GM23338 (cell line): ENCODE results near the gene ACOD1.

Experiments used
- EZH2 ChIP-seq: fragments of 200-600 bp; sonication (generic); IDR thresholded peaks from one replicate; pipeline ENCODE4 v1.8.0; 2017; ENCODE audit warnings: antibody characterized with exemption, mild to moderate bottlenecking, low read depth; ENCODE audit not compliant: unreplicated experiment
- EZH2phosphoT487 ChIP-seq: fragments of 200-600 bp; sonication (generic); IDR thresholded peaks from one replicate; pipeline ENCODE4 v1.8.1; 2018; ENCODE audit warnings: antibody characterized with exemption; ENCODE audit not compliant: unreplicated experiment
- POLR2AphosphoS5 ChIP-seq: IDR thresholded peaks from 2 replicates; pipeline ENCODE4 v1.6.1; 2016; ENCODE audit warnings: antibody characterized with exemption, low read depth
- TF ChIP-seq, protein P1 (sequence below), 2 experiments: fragments of 200-600 bp in 1 of 2; sonication (generic) in 1 of 2; conservative IDR thresholded peaks; 2 replicates each; pipeline versions ENCODE4 v1.5.1 to v1.6.1; 2016 to 2017; ENCODE audit warnings: antibody characterized with exemption in 2 of 2, low read depth in 2 of 2, mild to moderate bottlenecking in 2 of 2, moderate library complexity in 1 of 2
- TF ChIP-seq, protein P2 (sequence below): IDR thresholded peaks from 2 replicates; pipeline ENCODE4 v1.6.1; 2016; ENCODE audit warnings: antibody characterized with exemption
- TF ChIP-seq, protein P3 (sequence below): fragments of 250-450 bp; sonication (Bioruptor Pico); IDR thresholded peaks from 2 replicates; pipeline ENCODE4 v1.5.0; 2020; ENCODE audit warnings: mild to moderate bottlenecking, moderate library complexity

DNA sequence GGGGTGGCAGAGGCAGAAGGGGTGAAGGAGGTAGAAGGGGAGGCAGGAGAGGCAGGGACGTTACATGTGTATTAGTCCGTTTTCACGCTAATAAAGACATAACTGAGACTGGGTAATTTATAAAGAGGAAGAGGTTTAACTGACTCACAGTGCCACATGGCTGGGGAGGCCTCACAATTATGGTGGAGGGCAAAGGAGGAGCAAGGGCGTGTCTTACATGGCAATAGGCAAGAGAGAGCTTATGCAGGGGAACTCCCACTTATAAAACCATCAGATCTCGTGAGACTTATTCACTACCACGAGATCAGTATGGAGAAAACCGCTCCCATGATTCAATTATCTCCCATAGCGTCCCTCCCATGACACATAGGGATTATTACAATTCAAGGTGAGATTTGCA is 19.0 kb upstream of the ACOD1 start:
- TF ChIP-seq, protein P1, sequence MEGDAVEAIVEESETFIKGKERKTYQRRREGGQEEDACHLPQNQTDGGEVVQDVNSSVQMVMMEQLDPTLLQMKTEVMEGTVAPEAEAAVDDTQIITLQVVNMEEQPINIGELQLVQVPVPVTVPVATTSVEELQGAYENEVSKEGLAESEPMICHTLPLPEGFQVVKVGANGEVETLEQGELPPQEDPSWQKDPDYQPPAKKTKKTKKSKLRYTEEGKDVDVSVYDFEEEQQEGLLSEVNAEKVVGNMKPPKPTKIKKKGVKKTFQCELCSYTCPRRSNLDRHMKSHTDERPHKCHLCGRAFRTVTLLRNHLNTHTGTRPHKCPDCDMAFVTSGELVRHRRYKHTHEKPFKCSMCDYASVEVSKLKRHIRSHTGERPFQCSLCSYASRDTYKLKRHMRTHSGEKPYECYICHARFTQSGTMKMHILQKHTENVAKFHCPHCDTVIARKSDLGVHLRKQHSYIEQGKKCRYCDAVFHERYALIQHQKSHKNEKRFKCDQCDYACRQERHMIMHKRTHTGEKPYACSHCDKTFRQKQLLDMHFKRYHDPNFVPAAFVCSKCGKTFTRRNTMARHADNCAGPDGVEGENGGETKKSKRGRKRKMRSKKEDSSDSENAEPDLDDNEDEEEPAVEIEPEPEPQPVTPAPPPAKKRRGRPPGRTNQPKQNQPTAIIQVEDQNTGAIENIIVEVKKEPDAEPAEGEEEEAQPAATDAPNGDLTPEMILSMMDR (conservative IDR thresholded peaks at IDR 0.05; ENCODE audit: low read depth in 2 of 2): no peak
- TF ChIP-seq, protein P2, sequence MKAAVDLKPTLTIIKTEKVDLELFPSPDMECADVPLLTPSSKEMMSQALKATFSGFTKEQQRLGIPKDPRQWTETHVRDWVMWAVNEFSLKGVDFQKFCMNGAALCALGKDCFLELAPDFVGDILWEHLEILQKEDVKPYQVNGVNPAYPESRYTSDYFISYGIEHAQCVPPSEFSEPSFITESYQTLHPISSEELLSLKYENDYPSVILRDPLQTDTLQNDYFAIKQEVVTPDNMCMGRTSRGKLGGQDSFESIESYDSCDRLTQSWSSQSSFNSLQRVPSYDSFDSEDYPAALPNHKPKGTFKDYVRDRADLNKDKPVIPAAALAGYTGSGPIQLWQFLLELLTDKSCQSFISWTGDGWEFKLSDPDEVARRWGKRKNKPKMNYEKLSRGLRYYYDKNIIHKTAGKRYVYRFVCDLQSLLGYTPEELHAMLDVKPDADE: no peak
- TF ChIP-seq, protein P3, sequence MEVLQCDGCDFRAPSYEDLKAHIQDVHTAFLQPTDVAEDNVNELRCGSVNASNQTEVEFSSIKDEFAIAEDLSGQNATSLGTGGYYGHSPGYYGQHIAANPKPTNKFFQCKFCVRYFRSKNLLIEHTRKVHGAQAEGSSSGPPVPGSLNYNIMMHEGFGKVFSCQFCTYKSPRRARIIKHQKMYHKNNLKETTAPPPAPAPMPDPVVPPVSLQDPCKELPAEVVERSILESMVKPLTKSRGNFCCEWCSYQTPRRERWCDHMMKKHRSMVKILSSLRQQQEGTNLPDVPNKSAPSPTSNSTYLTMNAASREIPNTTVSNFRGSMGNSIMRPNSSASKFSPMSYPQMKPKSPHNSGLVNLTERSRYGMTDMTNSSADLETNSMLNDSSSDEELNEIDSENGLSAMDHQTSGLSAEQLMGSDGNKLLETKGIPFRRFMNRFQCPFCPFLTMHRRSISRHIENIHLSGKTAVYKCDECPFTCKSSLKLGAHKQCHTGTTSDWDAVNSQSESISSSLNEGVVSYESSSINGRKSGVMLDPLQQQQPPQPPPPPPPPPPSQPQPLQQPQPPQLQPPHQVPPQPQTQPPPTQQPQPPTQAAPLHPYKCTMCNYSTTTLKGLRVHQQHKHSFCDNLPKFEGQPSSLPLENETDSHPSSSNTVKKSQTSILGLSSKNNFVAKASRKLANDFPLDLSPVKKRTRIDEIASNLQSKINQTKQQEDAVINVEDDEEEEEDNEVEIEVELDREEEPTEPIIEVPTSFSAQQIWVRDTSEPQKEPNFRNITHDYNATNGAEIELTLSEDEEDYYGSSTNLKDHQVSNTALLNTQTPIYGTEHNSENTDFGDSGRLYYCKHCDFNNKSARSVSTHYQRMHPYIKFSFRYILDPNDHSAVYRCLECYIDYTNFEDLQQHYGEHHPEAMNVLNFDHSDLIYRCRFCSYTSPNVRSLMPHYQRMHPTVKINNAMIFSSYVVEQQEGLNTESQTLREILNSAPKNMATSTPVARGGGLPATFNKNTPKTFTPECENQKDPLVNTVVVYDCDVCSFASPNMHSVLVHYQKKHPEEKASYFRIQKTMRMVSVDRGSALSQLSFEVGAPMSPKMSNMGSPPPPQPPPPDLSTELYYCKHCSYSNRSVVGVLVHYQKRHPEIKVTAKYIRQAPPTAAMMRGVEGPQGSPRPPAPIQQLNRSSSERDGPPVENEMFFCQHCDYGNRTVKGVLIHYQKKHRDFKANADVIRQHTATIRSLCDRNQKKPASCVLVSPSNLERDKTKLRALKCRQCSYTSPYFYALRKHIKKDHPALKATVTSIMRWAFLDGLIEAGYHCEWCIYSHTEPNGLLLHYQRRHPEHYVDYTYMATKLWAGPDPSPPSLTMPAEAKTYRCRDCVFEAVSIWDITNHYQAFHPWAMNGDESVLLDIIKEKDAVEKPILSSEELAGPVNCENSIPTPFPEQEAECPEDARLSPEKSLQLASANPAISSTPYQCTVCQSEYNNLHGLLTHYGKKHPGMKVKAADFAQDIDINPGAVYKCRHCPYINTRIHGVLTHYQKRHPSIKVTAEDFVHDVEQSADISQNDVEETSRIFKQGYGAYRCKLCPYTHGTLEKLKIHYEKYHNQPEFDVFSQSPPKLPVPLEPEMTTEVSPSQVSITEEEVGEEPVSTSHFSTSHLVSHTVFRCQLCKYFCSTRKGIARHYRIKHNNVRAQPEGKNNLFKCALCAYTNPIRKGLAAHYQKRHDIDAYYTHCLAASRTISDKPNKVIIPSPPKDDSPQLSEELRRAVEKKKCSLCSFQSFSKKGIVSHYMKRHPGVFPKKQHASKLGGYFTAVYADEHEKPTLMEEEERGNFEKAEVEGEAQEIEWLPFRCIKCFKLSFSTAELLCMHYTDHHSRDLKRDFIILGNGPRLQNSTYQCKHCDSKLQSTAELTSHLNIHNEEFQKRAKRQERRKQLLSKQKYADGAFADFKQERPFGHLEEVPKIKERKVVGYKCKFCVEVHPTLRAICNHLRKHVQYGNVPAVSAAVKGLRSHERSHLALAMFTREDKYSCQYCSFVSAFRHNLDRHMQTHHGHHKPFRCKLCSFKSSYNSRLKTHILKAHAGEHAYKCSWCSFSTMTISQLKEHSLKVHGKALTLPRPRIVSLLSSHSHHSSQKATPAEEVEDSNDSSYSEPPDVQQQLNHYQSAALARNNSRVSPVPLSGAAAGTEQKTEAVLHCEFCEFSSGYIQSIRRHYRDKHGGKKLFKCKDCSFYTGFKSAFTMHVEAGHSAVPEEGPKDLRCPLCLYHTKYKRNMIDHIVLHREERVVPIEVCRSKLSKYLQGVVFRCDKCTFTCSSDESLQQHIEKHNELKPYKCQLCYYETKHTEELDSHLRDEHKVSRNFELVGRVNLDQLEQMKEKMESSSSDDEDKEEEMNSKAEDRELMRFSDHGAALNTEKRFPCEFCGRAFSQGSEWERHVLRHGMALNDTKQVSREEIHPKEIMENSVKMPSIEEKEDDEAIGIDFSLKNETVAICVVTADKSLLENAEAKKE (CRISPR knock-in tag): no peak
- TF ChIP-seq EZH2phosphoT487: no peak
- no peak for TF ChIP-seq EZH2
- no peak for TF ChIP-seq POLR2AphosphoS5
